Ishikawa (cell line): Measurements from ENCODE around the gene GOLGA8A.

Experiments
- CEBPB ChIP-seq: IDR thresholded peaks from 2 replicates; pipeline ENCODE4 v1.6.1; 2012
- CREB1 ChIP-seq: IDR thresholded peaks from 2 replicates; pipeline ENCODE4 v1.6.1; 2012; ENCODE audit warnings: low read depth
- EGR1 ChIP-seq: IDR thresholded peaks from 2 replicates; pipeline ENCODE4 v1.6.1; 2012
- EP300 ChIP-seq: IDR thresholded peaks from 2 replicates; pipeline ENCODE4 v1.6.1; 2012; ENCODE audit warnings: borderline replicate concordance
- FOXM1 ChIP-seq: IDR thresholded peaks from 2 replicates; pipeline ENCODE4 v1.6.1; 2012; ENCODE audit warnings: low read depth, borderline replicate concordance
- MAX ChIP-seq: IDR thresholded peaks from 2 replicates; pipeline ENCODE4 v1.6.1; 2012
- NFIC ChIP-seq: IDR thresholded peaks from 2 replicates; pipeline ENCODE4 v1.6.1; 2012
- RAD21 ChIP-seq: IDR thresholded peaks from 2 replicates; pipeline ENCODE4 v1.6.1; 2012; ENCODE audit warnings: low read depth
- REST ChIP-seq: IDR thresholded peaks from 2 replicates; pipeline ENCODE4 v1.6.1; 2012; ENCODE audit warnings: low read depth, mild to moderate bottlenecking
- TAF1 ChIP-seq: IDR thresholded peaks from 2 replicates; pipeline ENCODE4 v1.6.1; 2012; ENCODE audit warnings: low read depth, mild to moderate bottlenecking
- TCF12 ChIP-seq: IDR thresholded peaks from 2 replicates; pipeline ENCODE4 v1.6.1; 2012; ENCODE audit warnings: low read depth
- TEAD4 ChIP-seq: IDR thresholded peaks from 2 replicates; pipeline ENCODE4 v1.6.1; 2012
- USF1 ChIP-seq: IDR thresholded peaks from 2 replicates; pipeline ENCODE4 v1.6.1; 2012
- YY1 ChIP-seq: IDR thresholded peaks from 2 replicates; pipeline ENCODE4 v1.6.1; 2012; ENCODE audit warnings: low read depth
- ZBTB7A ChIP-seq: IDR thresholded peaks from 2 replicates; pipeline ENCODE4 v1.6.1; 2012; ENCODE audit warnings: low read depth

Gene GOLGA8A

GRCh38 chr15:34437687-34438086 is at the start of gene GOLGA8A:
GOLGA8A (minus strand) TSS chr15:34437808; CDS start chr15:34389691, 48,117 bp downstream.
- TF ChIP-seq MAX, result peak; percentile 91
- no peak for TF ChIP-seq NFIC

- no peak for TF ChIP-seq TAF1
- TF ChIP-seq MAX, result no peak
- no peak for TF ChIP-seq EGR1
- no peak for TF ChIP-seq TEAD4
- TF ChIP-seq USF1, result no peak
- TF ChIP-seq TCF12, result no peak
Measured at GRCh38 chr15:34483644-34484043, 46.0 kb upstream of the GOLGA8A start.

- no peak for TF ChIP-seq CEBPB
- TF ChIP-seq TAF1, result no peak
- TF ChIP-seq FOXM1, result no peak
- TF ChIP-seq NFIC, result no peak
Measured at GRCh38 chr15:34481370-34481769, 43.8 kb upstream of the GOLGA8A start.

- TF ChIP-seq FOXM1 (no peak), MAX (no peak), ZBTB7A (no peak), YY1 (no peak), USF1 (no peak), RAD21 (no peak), EGR1 (no peak), NFIC (no peak), TCF12 (no peak), EP300 (no peak), TEAD4 (no peak), REST (no peak), CEBPB (no peak), CREB1 (no peak)
Measured at GRCh38 chr15:34473840-34474239, 36.2 kb upstream of the GOLGA8A start.

GRCh38 chr15:34472947-34473346 is 35.3 kb upstream of the GOLGA8A start:
- TF ChIP-seq RAD21, result no peak
- no peak for TF ChIP-seq CREB1
- TF ChIP-seq EGR1, result no peak
- no peak for TF ChIP-seq CEBPB
- no peak for TF ChIP-seq TEAD4
- TF ChIP-seq YY1, result no peak
- TF ChIP-seq REST, result no peak
- no peak for TF ChIP-seq TCF12
- no peak for TF ChIP-seq EP300
- TF ChIP-seq ZBTB7A, result no peak
- TF ChIP-seq USF1, result no peak
- TF ChIP-seq NFIC, result no peak
- no peak for TF ChIP-seq MAX
- TF ChIP-seq FOXM1, result no peak

GRCh38 chr15:34470892-34471291 is 33.3 kb upstream of the GOLGA8A start:
- TF ChIP-seq REST, result peak; percentile 74
- no peak for TF ChIP-seq TEAD4
- TF ChIP-seq YY1, result no peak
- no peak for TF ChIP-seq EGR1
